H1 (cell line): Measurements from ENCODE around the gene PRR16. TPM values are rescaled to one million over a fixed set of nuclear protein-coding genes. Genes with fewer than 3 reads are reported as not detected.
"Not testable (repeated sequence)": the region's sequence is repeated elsewhere in the genome, so short reads cannot be mapped to it uniquely, and the experiment has no call there.

Experiments used
- CTCF ChIA-PET: fragments of 300-600 bp; sonication (Branson Sonifier 250); formaldehyde crosslinking; loops from one replicate; lab custom pipeline; 2021; ENCODE audit not compliant: partially characterized antibody; lab: Charles Lee
- POLR2A ChIA-PET: fragments of 300-600 bp; sonication (Branson Sonifier 250); formaldehyde crosslinking; loops from one replicate; lab custom pipeline; 2021; ENCODE audit warnings: inconsistent platforms; ENCODE audit not compliant: partially characterized antibody; lab: Charles Lee
- DNase-seq, 2 experiments: peaks; one replicate each; pipeline versions ENCODE4 v3.0.0 to v3.0.0-alpha.2; 2010 to 2022; ENCODE audit warnings: low spot score in 2 of 2, low read depth in 1 of 2, mixed read lengths in 1 of 2
- FAIRE-seq: peaks from 2 replicates; lab custom pipeline; 2011; peaks lifted over from hg19 to GRCh38; lab: Jason Lieb, UNC
- H2AFZ ChIP-seq: 2 replicates; pipeline ENCODE4 v1.8.1; 2012; ENCODE audit warnings: low read length, inconsistent platforms
- H2AK5ac ChIP-seq: 2 replicates; pipeline ENCODE4 v1.6.1; 2013; ENCODE audit warnings: low read depth, low read length
- H2BK120ac ChIP-seq: replicated peaks from 2 replicates; pipeline ENCODE3; 2013; ENCODE audit warnings: low read depth, low read length, inconsistent platforms
- H2BK12ac ChIP-seq: 2 replicates; pipeline ENCODE4 v1.6.1; 2013; ENCODE audit warnings: low read depth, low read length
- H2BK15ac ChIP-seq: 2 replicates; pipeline ENCODE4 v1.6.1; 2013; ENCODE audit warnings: low read length
- H2BK20ac ChIP-seq: 2 replicates; pipeline ENCODE4 v1.6.1; 2013; ENCODE audit warnings: low read length
- H2BK5ac ChIP-seq: 2 replicates; pipeline ENCODE4 v1.6.1; 2013; ENCODE audit warnings: low read depth, low read length
- H3K14ac ChIP-seq: 2 replicates; pipeline ENCODE4 v1.6.1; 2013; ENCODE audit warnings: inconsistent platforms; ENCODE audit not compliant: insufficient read length
- H3K18ac ChIP-seq: 2 replicates; pipeline ENCODE4 v1.6.1; 2013; ENCODE audit warnings: low read length; ENCODE audit errors: extremely low read depth
- H3K23ac ChIP-seq: 2 replicates; pipeline ENCODE4 v1.6.1; 2013; ENCODE audit warnings: inconsistent platforms; ENCODE audit not compliant: insufficient read length
- H3K23me2 ChIP-seq: 2 replicates; pipeline ENCODE4 v1.6.1; 2013; ENCODE audit warnings: low read depth, low read length
- H3K27ac ChIP-seq: 2 replicates; pipeline ENCODE4 v1.6.1; 2011; ENCODE audit warnings: low read depth, low read length, inconsistent platforms
- H3K27me3 ChIP-seq, 4 experiments: replicated peaks in 1 of 4; 1 replicate in 1 of 4; 2 replicates in 3 of 4; pipeline versions ENCODE4 v1.6.1 to v1.8.1; 2011 to 2013; ENCODE audit warnings: low read length in 3 of 4, mild to moderate bottlenecking in 3 of 4, inconsistent platforms in 2 of 4, mixed read lengths in 2 of 4, moderate library complexity in 1 of 4; ENCODE audit not compliant: control insufficient read depth in 3 of 4, insufficient read depth in 3 of 4; ENCODE audit errors: extremely low read depth in 1 of 4
- H3K36me3 ChIP-seq, 4 experiments: 2 replicates each; pipeline versions ENCODE4 v1.6.1 to v1.8.1; 2011 to 2013; ENCODE audit warnings: mild to moderate bottlenecking in 4 of 4, low read length in 3 of 4, moderate library complexity in 2 of 4, control low read depth in 1 of 4, inconsistent platforms in 1 of 4; ENCODE audit not compliant: insufficient read depth in 4 of 4, control insufficient read depth in 2 of 4
- H3K4ac ChIP-seq: replicated peaks from 2 replicates; pipeline ENCODE3; 2013; ENCODE audit warnings: low read length, low read depth, mixed read lengths, inconsistent platforms; ENCODE audit not compliant: insufficient read length
- H3K4me1 ChIP-seq, 4 experiments: replicated peaks in 1 of 4; 1 replicate in 1 of 4; 2 replicates in 3 of 4; pipeline versions ENCODE4 v1.6.1 to v1.8.1; 2011 to 2013; ENCODE audit warnings: low read length in 3 of 4, inconsistent platforms in 2 of 4, mixed read lengths in 1 of 4; ENCODE audit not compliant: insufficient read depth in 4 of 4, control insufficient read depth in 3 of 4
- H3K4me2 ChIP-seq, 2 experiments: 2 replicates each; pipeline versions ENCODE4 v1.6.1 to v1.8.1; 2011 to 2013; ENCODE audit warnings: low read depth in 2 of 2, low read length in 2 of 2, control low read depth in 1 of 2, inconsistent platforms in 1 of 2, mild to moderate bottlenecking in 1 of 2; ENCODE audit not compliant: insufficient read depth in 1 of 2
- H3K4me3 ChIP-seq, 4 experiments: fragments of 200-600, 300-600 bp in 1 of 4; sonication (generic), shearing (Covaris generic), sonication (Bioruptor Twin) in 1 of 4; 2 replicates each; pipeline versions ENCODE4 v1.5.1 to v1.8.1; 2011 to 2016; ENCODE audit warnings: low read length in 4 of 4, low read depth in 3 of 4, control low read depth in 2 of 4, inconsistent platforms in 2 of 4, mild to moderate bottlenecking in 2 of 4, mixed read lengths in 1 of 4, moderate library complexity in 1 of 4; ENCODE audit not compliant: insufficient read depth in 2 of 4; ENCODE audit errors: extremely low read depth in 1 of 4
- H3K56ac ChIP-seq: replicated peaks from 2 replicates; pipeline ENCODE3; 2013; ENCODE audit warnings: low read depth, mild to moderate bottlenecking, mixed read lengths, low read length, inconsistent platforms; ENCODE audit not compliant: insufficient read length
- H3K79me1 ChIP-seq: 2 replicates; pipeline ENCODE4 v1.6.1; 2013; ENCODE audit warnings: low read depth, low read length, control low read depth
- H3K79me2 ChIP-seq, 2 experiments: 2 replicates each; pipeline versions ENCODE4 v1.6.1 to v1.8.1; 2012 to 2013; ENCODE audit warnings: low read length in 2 of 2, mild to moderate bottlenecking in 2 of 2, inconsistent platforms in 1 of 2; ENCODE audit not compliant: insufficient read depth in 2 of 2, control insufficient read depth in 1 of 2
- H3K9ac ChIP-seq, 4 experiments: replicated peaks in 1 of 4; 1 replicate in 1 of 4; 2 replicates in 3 of 4; pipeline versions ENCODE4 v1.6.1 to v1.8.1; 2011 to 2013; ENCODE audit warnings: low read depth in 3 of 4, low read length in 3 of 4, control low read depth in 2 of 4, mild to moderate bottlenecking in 2 of 4, moderate library complexity in 2 of 4, inconsistent platforms in 1 of 4; ENCODE audit errors: extremely low read depth in 1 of 4
- H3K9me3 ChIP-seq, 2 experiments: 2 replicates each; pipeline versions ENCODE4 v1.6.1 to v1.8.1; 2012 to 2013; ENCODE audit warnings: mild to moderate bottlenecking in 2 of 2, moderate library complexity in 2 of 2, control low read depth in 1 of 2, inconsistent platforms in 1 of 2, low read depth in 1 of 2, low read length in 1 of 2, mixed read lengths in 1 of 2; ENCODE audit not compliant: insufficient read depth in 2 of 2
- H4K20me1 ChIP-seq, 2 experiments: replicated peaks in 1 of 2; 2 replicates each; pipeline versions ENCODE3 to v1.8.1; 2011 to 2013; ENCODE audit warnings: inconsistent platforms in 2 of 2, low read length in 2 of 2, mild to moderate bottlenecking in 1 of 2; ENCODE audit not compliant: insufficient read depth in 2 of 2, control insufficient read depth in 1 of 2
- H4K5ac ChIP-seq: 2 replicates; pipeline ENCODE4 v1.6.1; 2013; ENCODE audit warnings: low read length, low read depth, mixed read lengths, inconsistent platforms; ENCODE audit not compliant: insufficient read length
- H4K8ac ChIP-seq: 2 replicates; pipeline ENCODE4 v1.8.0; 2013; ENCODE audit warnings: mild to moderate bottlenecking, moderate library complexity, low read length, inconsistent platforms; ENCODE audit not compliant: insufficient read depth; ENCODE audit errors: extremely low read depth
- H4K91ac ChIP-seq: replicated peaks from 2 replicates; pipeline ENCODE3; 2013; ENCODE audit warnings: low read length, mixed read lengths, inconsistent platforms; ENCODE audit not compliant: insufficient read length
- WGBS, 2 experiments: shearing (Covaris generic) in 1 of 2; methylation state at CpG; one replicate each; pipeline versions ENCODE4 v1.1.6 to v1.1.7; 2013 to 2015; ENCODE audit warnings: low lambda C conversion rate in 2 of 2, mixed read lengths in 2 of 2, inconsistent platforms in 1 of 2, low coverage in 1 of 2, missing lambda C conversion rate in 1 of 2; ENCODE audit not compliant: insufficient replicate concordance in 2 of 2, insufficient coverage in 1 of 2, insufficient read length in 1 of 2; ENCODE audit errors: extremely low coverage in 1 of 2, missing lambda C conversion rate in 1 of 2; 5-methylcytosine and 5-hydroxymethylcytosine counted together
- polyA plus RNA-seq, 7 experiments: library from polyadenylated mRNA; depleted of rRNA in 3 of 7; stranded (reverse) in 5 of 7; unstranded in 2 of 7; fragments of >200 nt in 5 of 7; fragments of 200-250 nt in 2 of 7; gene quantifications; 1 replicate in 5 of 7; 2 replicates in 1 of 7; 4 replicates in 1 of 7; pipeline versions ENCODE4 v1.2.1 to v1.2.3, GENCODE V29; 2011 to 2013; ENCODE audit warnings: missing spikeins in 2 of 7, mixed read lengths in 2 of 7
- total RNA-seq: library from RNA; stranded (reverse); fragmentation: NEBNext Ultra II Directional; extraction: Animal tissue kit (Norgen Biotek cat#: 25700); gene quantifications from 2 replicates; pipeline ENCODE4 v1.2.1, GENCODE V29; 2021

PRR16 gene
- total and polyA plus RNA-seq, 2 of the 8 experiments (the other 6 are each of a cell fraction or from before 2014, with no cell fraction given): 0.73 to 1.6 TPM

DNA sequence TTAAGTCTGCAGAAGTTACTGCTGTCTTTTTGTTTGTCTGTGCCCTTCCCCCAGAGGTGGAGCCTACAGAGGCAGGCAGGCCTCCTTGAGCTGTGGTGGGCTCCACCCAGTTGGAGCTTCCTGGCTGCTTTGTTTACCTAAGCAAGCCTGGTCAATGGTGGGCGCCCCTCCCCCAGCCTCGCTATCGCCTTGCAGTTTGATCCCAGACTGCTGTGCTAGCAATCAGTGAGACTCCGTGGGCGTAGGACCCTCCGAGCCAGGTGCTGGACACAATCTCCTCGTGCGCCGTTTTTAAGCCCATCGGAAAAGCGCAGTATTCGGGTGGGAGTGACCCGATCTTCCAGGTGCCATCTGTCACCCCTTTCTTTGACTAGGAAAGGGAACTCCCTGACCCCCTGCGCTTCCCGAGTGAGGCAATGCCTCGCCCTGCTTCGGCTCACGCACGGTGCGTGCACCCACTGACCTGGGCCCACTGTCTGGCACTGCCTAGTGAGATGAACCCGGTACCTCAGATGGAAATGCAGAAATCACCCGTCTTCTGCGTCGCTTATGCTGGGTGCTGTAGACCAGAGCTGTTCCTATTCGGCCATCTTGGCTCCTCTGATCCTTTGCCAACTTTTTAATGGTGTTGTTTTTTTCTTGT lies 37.3 kb upstream of the PRR16 start:
- H3K79me2 ChIP-seq, H3K27me3 ChIP-seq, H2BK120ac ChIP-seq, H3K4me3 ChIP-seq, FAIRE-seq, H2AK5ac ChIP-seq, H4K8ac ChIP-seq, H2BK15ac ChIP-seq, H3K56ac ChIP-seq, H3K79me1 ChIP-seq, H3K4me2 ChIP-seq, POLR2A ChIA-PET, H3K9ac ChIP-seq, H4K5ac ChIP-seq, H3K27ac ChIP-seq, H3K18ac ChIP-seq, H2AFZ ChIP-seq, H2BK12ac ChIP-seq, H3K14ac ChIP-seq, H4K91ac ChIP-seq, H4K20me1 ChIP-seq, H3K36me3 ChIP-seq, H3K4ac ChIP-seq, H2BK20ac ChIP-seq, H3K23ac ChIP-seq, H3K9me3 ChIP-seq, H3K23me2 ChIP-seq, H3K4me1 ChIP-seq, H2BK5ac ChIP-seq: not testable (repeated sequence)
- DNase-seq: peak in 1 of 2 experiments; percentile 50
- CTCF ChIA-PET: interaction anchor here (0.8 kb wide), 1 partner anchor 10 kb away, joined by 3 read pairs; no protein-coding TSS in a partner anchor
- 93% methylated on average over 23 of the region's 25 CpGs; no CpG with 5 or more reads in 1 of the 2 experiments for WGBS, 2 experiments
